Natural killer cell (primary cell): ENCODE data around the gene RTKN. TPM values are rescaled to one million over a fixed set of nuclear protein-coding genes. Genes with fewer than 3 reads are reported as not detected.

Experiments
- ATAC-seq, 3 donors: fragments of 150-1000 bp in 2 of 3; fragments of 200-7000 bp in 1 of 3; cut with Tn5 transposase; 1 replicate in 1 of 3; 2 replicates in 2 of 3; pipeline ENCODE4 v1.10.0; 2021; ENCODE audit warnings: mild to moderate bottlenecking in 2 of 3, moderate library complexity in 2 of 3
- DNase-seq, 2 donors: peaks; one replicate each; pipeline versions ENCODE4 v3.0.0 to v3.0.0-alpha.2; 2013 to 2021; ENCODE audit warnings: mixed read lengths in 1 of 2
- H3K27ac ChIP-seq: one replicate; pipeline ENCODE4 v1.5.1; 2013; ENCODE audit warnings: mild to moderate bottlenecking, low read length
- H3K27me3 ChIP-seq: one replicate; pipeline ENCODE4 v1.6.1; 2013; ENCODE audit warnings: low read length; ENCODE audit not compliant: control insufficient read depth, insufficient read depth
- H3K36me3 ChIP-seq: one replicate; pipeline ENCODE4 v1.6.1; 2013; ENCODE audit warnings: low read length; ENCODE audit not compliant: control insufficient read depth, insufficient read depth
- H3K4me1 ChIP-seq: one replicate; pipeline ENCODE4 v1.6.1; 2013; ENCODE audit warnings: low read length; ENCODE audit not compliant: control insufficient read depth, insufficient read depth
- H3K4me3 ChIP-seq: one replicate; pipeline ENCODE4 v1.5.1; 2013; ENCODE audit warnings: low read length
- H3K9me3 ChIP-seq: one replicate; pipeline ENCODE4 v1.6.1; 2013; ENCODE audit warnings: low read length; ENCODE audit not compliant: control insufficient read depth, insufficient read depth
- H3K27ac Mint-ChIP-seq, 2 donors: one replicate each; pipeline ENCODE4 v1.8.0; 2022; ENCODE audit warnings: mild to moderate bottlenecking in 2 of 2, mixed read lengths in 2 of 2, moderate library complexity in 1 of 2
- H3K27me3 Mint-ChIP-seq, 2 donors: one replicate each; pipeline ENCODE4 v1.8.0; 2022; ENCODE audit warnings: low read depth in 2 of 2, mixed read lengths in 2 of 2
- H3K36me3 Mint-ChIP-seq: one replicate; pipeline ENCODE4 v1.8.0; 2022; ENCODE audit warnings: mixed read lengths
- H3K4me1 Mint-ChIP-seq, 2 donors: one replicate each; pipeline ENCODE4 v1.8.0; 2022; ENCODE audit warnings: mixed read lengths in 2 of 2
- H3K4me3 Mint-ChIP-seq: one replicate; pipeline ENCODE4 v1.8.0; 2022; ENCODE audit warnings: mild to moderate bottlenecking, moderate library complexity, mixed read lengths
- H3K9me3 Mint-ChIP-seq, 2 donors: one replicate each; pipeline ENCODE4 v1.8.0; 2022; ENCODE audit warnings: mixed read lengths in 2 of 2
- CTCF ChIP-seq: fragments of 200-600 bp; IDR thresholded peaks from one replicate; pipeline ENCODE4 v1.8.0; 2022; ENCODE audit warnings: antibody characterized with exemption
- WGBS: methylation state at CpG from one replicate; pipeline ENCODE4 v1.1.7; 2013; ENCODE audit warnings: missing lambda C conversion rate; ENCODE audit not compliant: insufficient coverage; 5-methylcytosine and 5-hydroxymethylcytosine counted together
- intact Hi-C: fragments of 100-400 bp; cut with micrococcal nuclease; formaldehyde crosslinking; loops from one replicate; pipeline ENCODE4 v1.14.2; 2022
- total RNA-seq, 4 donors: library from RNA; stranded (reverse); fragments of 120-200 nt in 1 of 4; gene quantifications; one replicate each; pipeline versions ENCODE4 v1.2.3 to v1.2.4, GENCODE V29; 2013 to 2022

Gene RTKN
- total RNA-seq, 3 donors from 2014 or later (not counting 1 experiment from before 2014, with no cell fraction given) = 11.0 to 26.5 (median 15.1) TPM

- H3K4me1 ChIP-seq = peaks cover 39% of the 10 kb centered on the region
- WGBS = 95% methylated on average over 26 of the region's 27 CpGs
- no peak for DNase-seq
Measured at GRCh38 chr2:74418312-74418711, 23.4 kb downstream of the RTKN start.

GRCh38 chr2:74417763-74418162 lies 24.0 kb downstream of the RTKN start:
- peaks cover 39% of the 10 kb centered on the region for H3K4me1 ChIP-seq
- H3K36me3 Mint-ChIP-seq = no peaks in the 10 kb centered on the region
- H3K27ac ChIP-seq = no peak overlapping the region
- H3K4me3 ChIP-seq = no peak overlapping the region
- peaks cover 0 to 7% of the 10 kb centered on the region in 2 donors for H3K27me3 Mint-ChIP-seq
- H3K9me3 Mint-ChIP-seq = no peaks in the 10 kb centered on the region
- TF ChIP-seq CTCF = no peak
- no peak for DNase-seq
- WGBS = 95% methylated on average over 5 of the region's 6 CpGs
- H3K4me3 Mint-ChIP-seq = no peak overlapping the region
- intact Hi-C loops = no loop called here
- H3K9me3 ChIP-seq = no peaks in the 10 kb centered on the region
- no peaks in the 10 kb centered on the region for H3K36me3 ChIP-seq
- no peak for ATAC-seq
- no peaks in the 10 kb centered on the region for H3K27me3 ChIP-seq
- no peak overlapping the region for H3K27ac Mint-ChIP-seq
- peaks cover 25 to 41% of the 10 kb centered on the region in 2 donors for H3K4me1 Mint-ChIP-seq

More at GRCh38 chr2:74418312-74418711, 23.4 kb downstream of the RTKN start:
- intact Hi-C loops = no loop called here
- H3K9me3 ChIP-seq = no peaks in the 10 kb centered on the region
- no peaks in the 10 kb centered on the region for H3K27me3 ChIP-seq
- Mint-ChIP-seq H3K27me3 (peaks cover 0 to 6% of the 10 kb centered on the region in 2 donors), H3K4me3 (no peak overlapping the region), H3K4me1 (peaks cover 25 to 43% of the 10 kb centered on the region in 2 donors), H3K9me3 (no peaks in the 10 kb centered on the region), H3K27ac (no peak overlapping the region), H3K36me3 (no peaks in the 10 kb centered on the region)
- H3K36me3 ChIP-seq = no peaks in the 10 kb centered on the region
- ATAC-seq = no peak
- TF ChIP-seq CTCF = no peak
- no peak overlapping the region for H3K4me3 ChIP-seq
- no peak overlapping the region for H3K27ac ChIP-seq

GRCh38 chr2:74417197-74417596 lies 24.5 kb downstream of the RTKN start:
- no peak overlapping the region for H3K4me3 Mint-ChIP-seq
- peaks cover 0 to 7% of the 10 kb centered on the region in 2 donors for H3K27me3 Mint-ChIP-seq
- intact Hi-C loops = no loop called here
- no peaks in the 10 kb centered on the region for H3K36me3 ChIP-seq
- no peaks in the 10 kb centered on the region for H3K27me3 ChIP-seq
- no peaks in the 10 kb centered on the region for H3K9me3 ChIP-seq
- ATAC-seq = no peak
- no peak for TF ChIP-seq CTCF
- H3K27ac Mint-ChIP-seq = peak overlapping the region in 1 of 2 donors; percentile 31
- no peak for DNase-seq
- peaks cover 25 to 38% of the 10 kb centered on the region in 2 donors for H3K4me1 Mint-ChIP-seq
- peaks cover 36% of the 10 kb centered on the region for H3K4me1 ChIP-seq
- no peaks in the 10 kb centered on the region for H3K36me3 Mint-ChIP-seq
- whole genome bisulfite sequencing = 88% methylated on average over 3 of the region's 3 CpGs
- no peaks in the 10 kb centered on the region for H3K9me3 Mint-ChIP-seq
- H3K4me3 ChIP-seq = no peak overlapping the region
- H3K27ac ChIP-seq = no peak overlapping the region

GRCh38 chr2:74416778-74417177 lies 25.0 kb downstream of the RTKN start:
- H3K27ac ChIP-seq = no peak overlapping the region
- intact Hi-C loops = no loop called here
- 62% methylated on average over 3 of the region's 3 CpGs for WGBS
- H3K9me3 Mint-ChIP-seq = no peaks in the 10 kb centered on the region
- H3K4me3 Mint-ChIP-seq = no peak overlapping the region
- peak overlapping the region in 1 of 2 donors; percentile 31 for H3K27ac Mint-ChIP-seq
- H3K9me3 ChIP-seq = no peaks in the 10 kb centered on the region
- H3K4me1 Mint-ChIP-seq = peaks cover 21 to 34% of the 10 kb centered on the region in 2 donors
- no peaks in the 10 kb centered on the region for H3K36me3 ChIP-seq
- no peak for TF ChIP-seq CTCF
- H3K36me3 Mint-ChIP-seq = no peaks in the 10 kb centered on the region
- peaks cover 32% of the 10 kb centered on the region for H3K4me1 ChIP-seq
- no peak overlapping the region for H3K4me3 ChIP-seq
- ATAC-seq = no peak
- DNase-seq = peak in 1 of 2 donors; percentile 36
- H3K27me3 ChIP-seq = no peaks in the 10 kb centered on the region
- peaks cover 0 to 7% of the 10 kb centered on the region in 2 donors for H3K27me3 Mint-ChIP-seq
